ENCODE measurements around the gene CPT1C. TPM values are rescaled to one million over a fixed set of nuclear protein-coding genes. Genes with fewer than 3 reads are reported as not detected.
A peak's percentile ranks its signal among the peaks of the same experiment; 100 is the strongest.
"Not testable (repeated sequence)": the region's sequence is repeated elsewhere in the genome, so short reads cannot be mapped to it uniquely, and the experiment has no call there.

Gene CPT1C
- total RNA-seq, 1 experiment from 2014 or later = 8.3 TPM

- DNase-seq (ENCODE audit: low read depth) = no peak
Observed at GRCh38 chr19:49704888-49705642, 14.1 kb downstream of the CPT1C start.

GRCh38 chr19:49705919-49706318 lies 15.0 kb downstream of the CPT1C start:
- DNase-seq (ENCODE audit: low read depth) = no peak

- DNase-seq (ENCODE audit: low read depth) = no peak
Observed at GRCh38 chr19:49710372-49710951, 19.5 kb downstream of the CPT1C start.

- peak; percentile 89 for DNase-seq (ENCODE audit: low read depth)
Observed at GRCh38 chr19:49712397-49712859, 21.5 kb downstream of the CPT1C start.

GRCh38 chr19:49713236-49713845 lies 22.4 kb downstream of the CPT1C start:
- no peak for DNase-seq (ENCODE audit: low read depth)

- no peak for DNase-seq (ENCODE audit: low read depth)
Observed at GRCh38 chr19:49716154-49716553, 25.2 kb downstream of the CPT1C start.

GRCh38 chr19:49718511-49718910 lies 27.6 kb downstream of the CPT1C start:
- DNase-seq (ENCODE audit: low read depth) = no peak

- no peak for DNase-seq (ENCODE audit: low read depth)
Observed at GRCh38 chr19:49718991-49719390, 28.1 kb downstream of the CPT1C start.

GRCh38 chr19:49719420-49719819 lies 28.5 kb downstream of the CPT1C start:
- DNase-seq (ENCODE audit: low read depth) = not testable (repeated sequence)

- DNase-seq (ENCODE audit: low read depth) = no peak
Observed at GRCh38 chr19:49727217-49728030, 36.5 kb downstream of the CPT1C start.

GRCh38 chr19:49730166-49730565 lies 39.2 kb downstream of the CPT1C start:
- no peak for DNase-seq (ENCODE audit: low read depth)

GRCh38 chr19:49738268-49738667 lies 47.4 kb downstream of the CPT1C start:
- DNase-seq (ENCODE audit: low read depth) = no peak

GRCh38 chr19:49739098-49739497 lies 48.2 kb downstream of the CPT1C start:
- DNase-seq (ENCODE audit: low read depth) = no peak

- no peak for DNase-seq (ENCODE audit: low read depth)
Observed at GRCh38 chr19:49739933-49740332, 49.0 kb downstream of the CPT1C start.

GRCh38 chr19:49741210-49741844 lies 50.4 kb downstream of the CPT1C start:
- peak; percentile 18 for DNase-seq (ENCODE audit: low read depth)

GRCh38 chr19:49744946-49745381 lies 54.0 kb downstream of the CPT1C start:
- DNase-seq (ENCODE audit: low read depth) = no peak

GRCh38 chr19:49746206-49746958 lies 55.5 kb downstream of the CPT1C start:
- DNase-seq (ENCODE audit: low read depth) = peak; percentile 19

GRCh38 chr19:49749055-49749716 lies 58.3 kb downstream of the CPT1C start:
- DNase-seq (ENCODE audit: low read depth) = no peak

GRCh38 chr19:49749771-49750170 lies 58.9 kb downstream of the CPT1C start:
- no peak for DNase-seq (ENCODE audit: low read depth)

- DNase-seq (ENCODE audit: low read depth) = no peak
Observed at GRCh38 chr19:49752701-49753100, 61.8 kb downstream of the CPT1C start.

Data from Daoy (cell line).